MM.1S (cell line): ENCODE results near the gene SAMD5.

Source experiments
- EZH2 ChIP-seq: fragments of 300-600 bp; sonication (generic); optimal IDR thresholded peaks from 2 replicates; pipeline ENCODE3; 2017; ENCODE audit warnings: low read depth, mild to moderate bottlenecking, antibody characterized with exemption, low read length, mixed read lengths
- TF ChIP-seq, protein P1 (sequence below): fragments of 300-600 bp; sonication (generic); IDR thresholded peaks from 2 replicates; pipeline ENCODE4 v1.5.1; 2016; ENCODE audit warnings: antibody characterized with exemption, low read length, mixed read lengths

DNA sequence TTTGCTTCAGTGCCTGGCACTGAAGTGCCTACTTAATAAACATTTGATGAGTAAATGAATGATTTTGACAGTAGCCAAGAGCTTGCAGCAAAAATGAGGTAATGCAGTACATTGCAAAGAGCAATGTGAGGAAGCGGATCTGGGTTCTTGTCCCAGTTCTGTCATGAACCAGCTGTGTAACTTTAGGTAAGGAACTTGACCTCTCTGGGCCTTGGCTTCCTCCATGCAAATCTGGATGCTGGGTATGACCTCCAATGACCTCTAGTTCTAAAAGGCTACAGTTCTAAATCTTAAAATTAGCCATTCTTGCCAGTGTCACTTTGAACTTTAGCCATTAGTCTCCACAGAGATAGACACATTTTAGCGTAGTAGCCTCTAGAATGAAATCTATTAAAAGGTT is 3.6 kb upstream of the SAMD5 start:
- no peak for TF ChIP-seq EZH2
- TF ChIP-seq, protein P1, sequence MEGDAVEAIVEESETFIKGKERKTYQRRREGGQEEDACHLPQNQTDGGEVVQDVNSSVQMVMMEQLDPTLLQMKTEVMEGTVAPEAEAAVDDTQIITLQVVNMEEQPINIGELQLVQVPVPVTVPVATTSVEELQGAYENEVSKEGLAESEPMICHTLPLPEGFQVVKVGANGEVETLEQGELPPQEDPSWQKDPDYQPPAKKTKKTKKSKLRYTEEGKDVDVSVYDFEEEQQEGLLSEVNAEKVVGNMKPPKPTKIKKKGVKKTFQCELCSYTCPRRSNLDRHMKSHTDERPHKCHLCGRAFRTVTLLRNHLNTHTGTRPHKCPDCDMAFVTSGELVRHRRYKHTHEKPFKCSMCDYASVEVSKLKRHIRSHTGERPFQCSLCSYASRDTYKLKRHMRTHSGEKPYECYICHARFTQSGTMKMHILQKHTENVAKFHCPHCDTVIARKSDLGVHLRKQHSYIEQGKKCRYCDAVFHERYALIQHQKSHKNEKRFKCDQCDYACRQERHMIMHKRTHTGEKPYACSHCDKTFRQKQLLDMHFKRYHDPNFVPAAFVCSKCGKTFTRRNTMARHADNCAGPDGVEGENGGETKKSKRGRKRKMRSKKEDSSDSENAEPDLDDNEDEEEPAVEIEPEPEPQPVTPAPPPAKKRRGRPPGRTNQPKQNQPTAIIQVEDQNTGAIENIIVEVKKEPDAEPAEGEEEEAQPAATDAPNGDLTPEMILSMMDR: no peak
